Thoracic aorta (tissue), 2 donors: Measurements from ENCODE around the gene AGAP2. TPM values are rescaled to one million over a fixed set of nuclear protein-coding genes. Genes with fewer than 3 reads are reported as not detected.
A peak's percentile ranks its signal among the peaks of the same experiment; 100 is the strongest.

Experiments used
- ATAC-seq: fragments of 150-250 bp; one replicate; pipeline ENCODE4 v1.8.0; 2017; ENCODE audit warnings: low read depth; ENCODE audit not compliant: insufficient number of reproducible peaks, low FRiP score
- DNase-seq: peaks from one replicate; pipeline ENCODE4 v3.0.0-alpha.2; 2020; ENCODE audit warnings: low spot score
- H3K27ac ChIP-seq, 2 donors: fragments of 200-600 bp; sonication (generic); 1 replicate in 1 of 2; 2 replicates in 1 of 2; pipeline ENCODE4 v1.5.1; 2016; ENCODE audit warnings: mild to moderate bottlenecking in 2 of 2, moderate library complexity in 2 of 2
- H3K27me3 ChIP-seq: fragments of 200-600 bp; sonication (generic); replicated peaks from 2 replicates; pipeline ENCODE4 v1.6.0; 2016; ENCODE audit warnings: mild to moderate bottlenecking; ENCODE audit not compliant: insufficient read depth
- H3K36me3 ChIP-seq: fragments of 200-600 bp; sonication (generic); one replicate; pipeline ENCODE4 v1.5.1; 2016
- H3K4me1 ChIP-seq, 2 donors: fragments of 200-600 bp; sonication (generic); 1 replicate in 1 of 2; 2 replicates in 1 of 2; pipeline versions ENCODE4 v1.5.1 to v1.6.0; 2016; ENCODE audit warnings: low read depth in 2 of 2, mild to moderate bottlenecking in 1 of 2; ENCODE audit not compliant: control insufficient read depth in 1 of 2
- H3K4me3 ChIP-seq: fragments of 200-600 bp; sonication (generic); 2 replicates; pipeline ENCODE4 v1.5.1; 2016; ENCODE audit warnings: mild to moderate bottlenecking
- H3K9me3 ChIP-seq: fragments of 200-600 bp; sonication (generic); 2 replicates; pipeline ENCODE4 v1.5.1; 2016
- total RNA-seq, 2 donors: library from RNA; depleted of rRNA; stranded (reverse); fragments of >200 nt; gene quantifications; one replicate each; pipeline versions ENCODE4 v1.1.0 to v1.2.3, GENCODE V29; 2016
- TF ChIP-seq, protein P1 (sequence below): fragments of 200-600 bp; sonication (generic); IDR thresholded peaks from one replicate; pipeline ENCODE4 v1.5.1; 2019; ENCODE audit warnings: antibody characterized with exemption

AGAP2 gene
- total RNA-seq, 2 donors from 2014 or later = 1.2 to 3.5 TPM

DNA sequence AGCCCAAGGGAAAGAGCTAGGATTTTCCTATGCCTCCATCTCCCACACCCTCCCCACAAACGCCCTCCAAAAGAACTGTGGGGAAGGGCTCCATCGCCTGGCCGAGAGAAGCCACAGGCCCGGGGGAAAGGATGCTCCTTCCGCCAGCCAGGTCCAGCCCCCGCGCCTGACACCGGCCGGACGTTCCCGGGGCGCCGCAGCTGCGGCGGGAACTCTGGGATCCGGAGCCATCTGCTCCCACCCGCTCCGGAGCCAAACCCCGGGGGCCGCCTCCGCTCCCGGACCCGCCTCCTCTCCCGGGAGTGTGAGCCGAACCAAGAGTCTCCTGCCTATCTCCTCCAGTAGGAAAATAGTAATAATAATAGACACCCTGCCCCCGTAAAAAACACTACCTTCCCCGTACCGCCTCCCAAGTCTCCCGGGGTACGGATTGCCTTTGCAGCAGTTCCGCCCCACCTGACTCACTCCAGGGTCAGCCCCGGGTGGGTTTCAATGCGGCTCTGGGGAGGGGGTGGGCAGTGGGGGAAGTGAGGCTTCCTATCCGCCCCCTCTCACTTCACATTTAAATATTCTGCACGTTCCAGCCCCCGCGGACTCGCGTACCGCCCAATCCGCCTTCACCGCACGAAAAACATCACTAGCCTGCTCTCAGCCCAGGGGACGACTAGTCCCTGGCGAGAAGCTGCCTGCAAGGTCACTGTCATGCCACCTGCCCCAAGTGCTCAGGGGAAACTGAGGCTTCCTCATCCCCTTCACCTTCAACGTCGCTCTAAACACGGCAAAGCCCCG, 2.4 kb downstream of the AGAP2 start:
- peak overlapping the region; percentile 38 for H3K4me3 ChIP-seq
- DNase-seq (no peak), ATAC-seq (no peak)
- H3K36me3 ChIP-seq = no peaks in the 10 kb centered on the region
- H3K27me3 ChIP-seq = peaks cover 21% of the 10 kb centered on the region
- no peaks in the 10 kb centered on the region for H3K9me3 ChIP-seq
- TF ChIP-seq, protein P1, sequence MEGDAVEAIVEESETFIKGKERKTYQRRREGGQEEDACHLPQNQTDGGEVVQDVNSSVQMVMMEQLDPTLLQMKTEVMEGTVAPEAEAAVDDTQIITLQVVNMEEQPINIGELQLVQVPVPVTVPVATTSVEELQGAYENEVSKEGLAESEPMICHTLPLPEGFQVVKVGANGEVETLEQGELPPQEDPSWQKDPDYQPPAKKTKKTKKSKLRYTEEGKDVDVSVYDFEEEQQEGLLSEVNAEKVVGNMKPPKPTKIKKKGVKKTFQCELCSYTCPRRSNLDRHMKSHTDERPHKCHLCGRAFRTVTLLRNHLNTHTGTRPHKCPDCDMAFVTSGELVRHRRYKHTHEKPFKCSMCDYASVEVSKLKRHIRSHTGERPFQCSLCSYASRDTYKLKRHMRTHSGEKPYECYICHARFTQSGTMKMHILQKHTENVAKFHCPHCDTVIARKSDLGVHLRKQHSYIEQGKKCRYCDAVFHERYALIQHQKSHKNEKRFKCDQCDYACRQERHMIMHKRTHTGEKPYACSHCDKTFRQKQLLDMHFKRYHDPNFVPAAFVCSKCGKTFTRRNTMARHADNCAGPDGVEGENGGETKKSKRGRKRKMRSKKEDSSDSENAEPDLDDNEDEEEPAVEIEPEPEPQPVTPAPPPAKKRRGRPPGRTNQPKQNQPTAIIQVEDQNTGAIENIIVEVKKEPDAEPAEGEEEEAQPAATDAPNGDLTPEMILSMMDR = no peak
- no peak overlapping the region for H3K27ac ChIP-seq
- peaks cover 28 to 34% of the 10 kb centered on the region in 2 donors for H3K4me1 ChIP-seq

DNA sequence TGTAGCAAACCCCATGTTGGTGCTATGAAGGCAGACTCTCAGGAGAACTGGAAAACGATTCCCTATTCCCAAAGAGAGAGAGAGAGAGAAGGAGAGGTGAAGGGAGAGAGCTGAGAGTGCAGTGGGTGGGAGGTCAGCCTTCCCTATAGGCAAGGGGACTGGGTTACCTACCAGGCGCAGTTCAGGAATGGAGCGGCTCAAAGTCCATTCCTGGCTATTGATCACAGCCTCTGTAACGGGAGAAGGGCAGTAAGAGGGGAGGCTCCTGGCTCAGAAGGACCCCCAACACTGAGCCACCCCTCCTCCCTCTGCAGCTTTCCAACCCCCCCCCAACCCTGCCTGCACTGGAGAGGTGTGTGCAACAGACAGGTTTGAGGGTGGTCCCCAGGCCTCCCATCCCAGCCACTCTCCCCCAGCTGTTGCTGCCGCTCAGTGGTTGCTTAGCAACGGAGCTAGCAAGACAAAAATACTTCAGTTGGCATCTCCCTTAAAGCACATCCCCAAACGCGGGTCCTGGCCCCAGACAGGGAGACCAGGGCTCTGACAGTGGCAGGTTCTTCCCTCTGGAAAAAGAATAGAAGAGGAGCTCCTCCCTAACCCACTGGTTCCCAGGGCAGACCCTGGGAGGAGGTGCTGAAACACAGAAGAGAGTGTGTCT, 3.2 kb downstream of the AGAP2 start:
- DNase-seq = no peak
- no peak overlapping the region for H3K4me3 ChIP-seq
- no peak for ATAC-seq

DNA sequence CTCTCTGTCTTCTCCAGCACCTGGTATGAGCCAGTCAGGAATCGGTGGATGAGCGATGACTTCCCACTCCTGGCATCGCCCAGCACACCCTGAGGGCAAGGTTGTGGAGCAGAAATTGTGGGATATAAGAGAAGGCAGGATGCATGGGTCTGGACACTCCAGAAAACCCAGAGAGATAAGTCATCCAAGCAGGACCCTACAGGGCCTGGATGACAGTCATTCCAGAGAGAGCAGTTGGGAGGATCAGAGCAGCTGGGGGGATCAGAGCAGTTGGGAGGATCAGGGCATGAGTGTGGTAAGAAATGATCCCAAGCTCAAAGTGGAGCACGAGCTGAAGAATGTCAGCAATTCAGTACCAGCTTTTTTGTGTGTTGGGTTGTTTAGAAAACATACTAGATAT, 4.0 kb downstream of the AGAP2 start:
- Histone ChIP-seq H3K4me1 (peaks cover 28 to 34% of the 10 kb centered on the region in 2 donors), H3K36me3 (no peaks in the 10 kb centered on the region), H3K9me3 (no peaks in the 10 kb centered on the region), H3K27ac (no peak overlapping the region), H3K27me3 (peaks cover 21% of the 10 kb centered on the region), H3K4me3 (no peak overlapping the region)
- TF ChIP-seq, protein P1 = no peak
- no peak for DNase-seq
- ATAC-seq = no peak

More for the DNA sequence above, 3.2 kb downstream of the AGAP2 start:
- TF ChIP-seq, protein P1 = no peak
- Histone ChIP-seq H3K36me3 (no peaks in the 10 kb centered on the region), H3K27ac (no peak overlapping the region), H3K9me3 (no peaks in the 10 kb centered on the region), H3K4me1 (peaks cover 28 to 34% of the 10 kb centered on the region in 2 donors), H3K27me3 (peaks cover 21% of the 10 kb centered on the region)

DNA sequence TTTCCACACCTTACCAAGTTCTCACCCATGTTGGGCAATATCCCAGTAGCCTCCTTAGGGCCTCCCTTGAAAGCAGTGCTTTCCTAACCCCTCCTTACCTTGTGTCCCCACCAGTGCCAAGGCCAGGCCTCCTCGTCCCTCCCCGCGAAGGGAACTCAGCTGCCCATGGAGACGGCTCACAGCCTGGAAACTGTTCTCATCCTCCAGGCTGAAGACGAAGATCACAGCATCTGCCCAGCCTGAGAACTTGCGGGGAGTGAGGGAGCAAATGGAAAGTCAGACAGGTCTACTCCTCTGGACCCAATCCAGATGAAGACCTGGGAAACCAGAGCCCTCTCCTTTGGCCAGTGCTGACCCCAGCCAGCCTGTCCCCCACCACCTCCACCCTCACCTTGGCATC, 4.6 kb downstream of the AGAP2 start:
- ATAC-seq = no peak
- Histone ChIP-seq H3K4me3 (no peak overlapping the region), H3K27ac (no peak overlapping the region), H3K9me3 (no peaks in the 10 kb centered on the region), H3K27me3 (peaks cover 21% of the 10 kb centered on the region), H3K4me1 (peaks cover 27 to 34% of the 10 kb centered on the region in 2 donors), H3K36me3 (no peaks in the 10 kb centered on the region)
- TF ChIP-seq, protein P1 = no peak
- no peak for DNase-seq
